Measurements from ENCODE around the gene UBE2K.

The UBE2K gene

DNA sequence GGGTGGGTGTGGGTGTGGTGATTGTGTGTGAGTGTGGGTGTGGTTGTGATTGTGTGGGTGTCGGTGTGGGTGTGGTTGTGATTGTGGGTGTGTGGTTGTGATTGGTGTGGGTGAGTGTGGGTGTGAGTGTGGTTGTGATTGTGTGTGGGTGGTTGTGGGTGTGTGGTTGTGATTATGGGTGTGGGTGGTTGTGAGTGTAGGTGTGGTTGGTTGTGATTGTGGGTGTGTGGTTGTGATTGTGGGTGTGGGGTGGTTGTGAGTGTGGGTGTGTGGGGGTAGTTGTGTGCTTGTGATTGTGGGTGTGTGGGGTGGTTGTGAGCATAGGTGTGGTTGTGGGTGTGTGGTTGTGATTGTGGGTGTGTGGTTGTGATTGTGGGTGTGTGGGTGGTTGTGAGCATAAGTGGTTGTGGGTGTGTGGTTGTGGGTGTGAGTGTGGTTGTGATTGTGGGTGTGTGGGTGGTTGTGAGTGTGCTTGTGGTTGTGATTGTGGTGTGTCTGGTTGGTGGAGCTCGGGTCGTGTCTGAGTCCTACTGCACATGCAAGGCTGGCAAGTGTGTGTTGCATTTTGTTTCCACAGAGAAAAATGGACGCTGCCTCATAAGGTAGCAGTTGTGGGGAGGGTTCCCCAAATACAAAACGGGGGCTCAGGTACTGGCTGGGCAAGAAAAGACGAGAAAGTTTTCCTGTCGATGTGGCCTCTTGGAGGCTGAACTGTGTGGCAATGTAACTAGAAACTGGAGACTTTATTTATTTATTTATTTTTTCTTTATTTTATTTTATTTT, 116.7 kb downstream of the UBE2K start:
- H3K4me1 ChIP-seq: no peaks in the 10 kb centered on the region
- H3K27me3 ChIP-seq: no peaks in the 10 kb centered on the region
- H3K36me3 ChIP-seq: no peaks in the 10 kb centered on the region
- H3K9me3 ChIP-seq: no peaks in the 10 kb centered on the region
- no peak overlapping the region for H3K4me3 ChIP-seq (ENCODE audit: low read depth, low read length)
- no peak for DNase-seq
- TF ChIP-seq, protein P1, sequence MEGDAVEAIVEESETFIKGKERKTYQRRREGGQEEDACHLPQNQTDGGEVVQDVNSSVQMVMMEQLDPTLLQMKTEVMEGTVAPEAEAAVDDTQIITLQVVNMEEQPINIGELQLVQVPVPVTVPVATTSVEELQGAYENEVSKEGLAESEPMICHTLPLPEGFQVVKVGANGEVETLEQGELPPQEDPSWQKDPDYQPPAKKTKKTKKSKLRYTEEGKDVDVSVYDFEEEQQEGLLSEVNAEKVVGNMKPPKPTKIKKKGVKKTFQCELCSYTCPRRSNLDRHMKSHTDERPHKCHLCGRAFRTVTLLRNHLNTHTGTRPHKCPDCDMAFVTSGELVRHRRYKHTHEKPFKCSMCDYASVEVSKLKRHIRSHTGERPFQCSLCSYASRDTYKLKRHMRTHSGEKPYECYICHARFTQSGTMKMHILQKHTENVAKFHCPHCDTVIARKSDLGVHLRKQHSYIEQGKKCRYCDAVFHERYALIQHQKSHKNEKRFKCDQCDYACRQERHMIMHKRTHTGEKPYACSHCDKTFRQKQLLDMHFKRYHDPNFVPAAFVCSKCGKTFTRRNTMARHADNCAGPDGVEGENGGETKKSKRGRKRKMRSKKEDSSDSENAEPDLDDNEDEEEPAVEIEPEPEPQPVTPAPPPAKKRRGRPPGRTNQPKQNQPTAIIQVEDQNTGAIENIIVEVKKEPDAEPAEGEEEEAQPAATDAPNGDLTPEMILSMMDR (IDR thresholded peaks at IDR 0.05; ENCODE audit: low read depth, low read length): no peak

DNA sequence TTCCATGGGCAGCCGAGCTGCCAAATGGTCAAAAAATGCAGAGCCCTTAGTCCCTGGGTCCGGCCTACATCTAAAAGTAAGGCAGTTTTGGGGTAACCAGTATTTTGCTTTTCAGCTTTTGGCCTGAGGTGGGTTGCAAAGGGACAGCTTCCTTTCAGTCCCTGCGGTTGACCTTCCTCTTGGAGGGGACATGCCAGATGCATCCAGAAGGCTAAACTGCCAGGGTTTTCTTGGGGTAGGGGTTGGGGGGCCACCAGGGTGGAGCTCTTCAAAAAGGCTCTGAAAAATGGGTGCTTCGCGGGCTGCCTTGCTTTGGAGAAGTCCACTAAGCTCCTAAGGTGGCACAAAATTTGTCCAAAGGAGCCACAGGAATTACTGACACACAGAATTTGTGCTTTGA, 120.7 kb downstream of the UBE2K start:
- H3K36me3 ChIP-seq: peaks cover 9% of the 10 kb centered on the region
- no peaks in the 10 kb centered on the region for H3K4me1 ChIP-seq
- no peak for DNase-seq
- TF ChIP-seq, protein P1 (IDR thresholded peaks at IDR 0.05; ENCODE audit: low read depth, low read length): no peak
- H3K27me3 ChIP-seq: no peaks in the 10 kb centered on the region
- H3K4me3 ChIP-seq (ENCODE audit: low read depth, low read length): no peak overlapping the region
- no peaks in the 10 kb centered on the region for H3K9me3 ChIP-seq

DNA sequence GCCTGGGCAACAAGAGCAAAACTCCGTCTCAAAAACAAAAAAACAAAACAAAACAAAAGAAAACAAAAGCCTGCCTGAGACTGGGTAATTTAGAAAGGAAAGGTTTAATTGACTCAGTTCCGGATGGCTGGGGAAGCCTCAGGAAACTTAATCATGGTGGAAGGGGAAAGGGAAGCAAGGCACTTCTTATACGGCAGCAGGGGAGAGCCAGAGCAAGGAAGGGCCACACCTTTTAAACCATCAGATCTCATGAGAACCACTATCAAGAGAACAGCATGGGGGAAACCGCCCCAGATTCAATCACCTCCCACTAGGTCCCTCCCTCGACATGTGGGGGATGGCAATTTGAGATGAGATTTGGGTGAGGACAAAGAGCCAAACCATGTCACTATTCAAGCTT, 122.2 kb downstream of the UBE2K start:
- no peak overlapping the region for H3K4me3 ChIP-seq (ENCODE audit: low read depth, low read length)
- no peaks in the 10 kb centered on the region for H3K4me1 ChIP-seq
- H3K9me3 ChIP-seq: no peaks in the 10 kb centered on the region
- H3K36me3 ChIP-seq: peaks cover 19% of the 10 kb centered on the region
- no peak for DNase-seq
- TF ChIP-seq, protein P1 (IDR thresholded peaks at IDR 0.05; ENCODE audit: low read depth, low read length): no peak
- no peaks in the 10 kb centered on the region for H3K27me3 ChIP-seq

DNA sequence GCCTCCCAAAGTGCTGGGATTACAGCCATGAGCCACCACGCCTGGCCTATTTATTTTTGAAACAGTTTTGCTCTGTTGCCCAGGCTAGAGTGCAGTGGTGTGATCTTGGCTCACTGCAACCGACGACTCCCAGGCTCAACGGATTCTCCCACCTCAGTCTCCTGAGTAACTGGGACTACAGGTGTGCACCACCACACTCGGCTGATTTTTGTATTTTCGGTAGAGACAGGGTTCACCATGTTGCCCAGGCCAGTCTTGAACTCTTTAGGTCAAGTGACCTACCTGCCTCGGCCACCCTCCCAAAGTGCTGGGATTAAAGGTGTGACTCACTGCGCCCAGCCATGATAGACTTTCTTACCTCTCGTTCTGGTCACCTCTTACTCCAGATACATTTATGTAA, 124.0 kb downstream of the UBE2K start:
- Histone ChIP-seq H3K27me3 (no peaks in the 10 kb centered on the region), H3K4me1 (no peaks in the 10 kb centered on the region), H3K9me3 (no peaks in the 10 kb centered on the region), H3K36me3 (peaks cover 26% of the 10 kb centered on the region), H3K4me3 (ENCODE audit: low read depth, low read length) (no peak overlapping the region)
- no peak for DNase-seq
- TF ChIP-seq, protein P1 (IDR thresholded peaks at IDR 0.05; ENCODE audit: low read depth, low read length): no peak

DNA sequence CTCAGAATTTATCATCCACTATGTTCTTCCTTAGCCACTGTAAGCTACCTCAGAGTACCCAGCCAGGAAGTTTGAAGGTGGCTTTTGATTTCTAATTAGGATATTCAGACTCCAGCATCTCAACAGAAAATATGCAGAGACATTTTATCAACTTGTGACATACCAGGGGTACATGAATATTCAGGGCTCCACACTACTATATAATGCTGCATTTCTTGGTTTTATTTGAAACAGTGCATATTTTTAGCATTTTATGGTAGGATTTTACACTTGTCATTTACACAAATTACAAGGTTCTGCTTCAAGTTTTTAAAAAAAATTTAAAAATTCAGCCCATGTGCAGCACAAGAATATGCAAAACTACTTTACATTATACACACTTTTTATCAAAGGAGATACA, 124.7 kb downstream of the UBE2K start:
- DNase-seq: no peak
- no peaks in the 10 kb centered on the region for H3K27me3 ChIP-seq
- no peak overlapping the region for H3K4me3 ChIP-seq (ENCODE audit: low read depth, low read length)
- H3K4me1 ChIP-seq: no peaks in the 10 kb centered on the region
- TF ChIP-seq, protein P1 (IDR thresholded peaks at IDR 0.05; ENCODE audit: low read depth, low read length): no peak
- peaks cover 33% of the 10 kb centered on the region for H3K36me3 ChIP-seq
- no peaks in the 10 kb centered on the region for H3K9me3 ChIP-seq

DNA sequence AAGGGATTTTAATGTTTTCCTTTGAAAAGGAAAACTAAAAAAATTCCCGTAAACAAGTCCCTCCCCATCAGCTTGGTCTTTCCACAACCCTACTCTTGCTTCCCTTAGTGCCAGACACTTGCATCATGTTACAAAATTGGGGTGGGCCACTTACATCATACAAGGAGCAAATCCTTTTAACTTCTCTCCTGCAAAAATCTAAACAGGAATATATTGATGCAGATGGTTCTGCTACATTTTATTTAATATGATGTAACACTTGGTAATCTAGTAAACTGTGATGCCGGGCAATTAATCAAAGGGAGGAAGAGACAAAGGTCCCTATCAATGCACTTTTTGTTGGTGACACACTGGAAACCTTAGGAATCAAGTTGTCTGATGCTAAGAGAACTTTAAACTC, 125.3 kb downstream of the UBE2K start:
- DNase-seq: no peak
- H3K4me3 ChIP-seq (ENCODE audit: low read depth, low read length): no peak overlapping the region
- no peaks in the 10 kb centered on the region for H3K9me3 ChIP-seq
- peaks cover 38% of the 10 kb centered on the region for H3K36me3 ChIP-seq
- TF ChIP-seq, protein P1 (IDR thresholded peaks at IDR 0.05; ENCODE audit: low read depth, low read length): no peak
- H3K4me1 ChIP-seq: no peaks in the 10 kb centered on the region
- H3K27me3 ChIP-seq: no peaks in the 10 kb centered on the region
